NB4 (cell line): Measurements from ENCODE around the gene DCP1B.

Experiments
- MYC ChIP-seq: IDR thresholded peaks from 2 replicates; pipeline ENCODE4 v1.6.1; 2011; ENCODE audit warnings: low read depth, low read length
- POLR2A ChIP-seq: IDR thresholded peaks from 2 replicates; pipeline ENCODE4 v1.6.1; 2011; ENCODE audit warnings: mild to moderate bottlenecking; ENCODE audit not compliant: insufficient read length; ENCODE audit errors: extremely low read depth
- TF ChIP-seq, protein P1 (sequence below): IDR thresholded peaks from one replicate; pipeline ENCODE4 v1.5.1; 2012; ENCODE audit warnings: low read depth, low read length

DNA sequence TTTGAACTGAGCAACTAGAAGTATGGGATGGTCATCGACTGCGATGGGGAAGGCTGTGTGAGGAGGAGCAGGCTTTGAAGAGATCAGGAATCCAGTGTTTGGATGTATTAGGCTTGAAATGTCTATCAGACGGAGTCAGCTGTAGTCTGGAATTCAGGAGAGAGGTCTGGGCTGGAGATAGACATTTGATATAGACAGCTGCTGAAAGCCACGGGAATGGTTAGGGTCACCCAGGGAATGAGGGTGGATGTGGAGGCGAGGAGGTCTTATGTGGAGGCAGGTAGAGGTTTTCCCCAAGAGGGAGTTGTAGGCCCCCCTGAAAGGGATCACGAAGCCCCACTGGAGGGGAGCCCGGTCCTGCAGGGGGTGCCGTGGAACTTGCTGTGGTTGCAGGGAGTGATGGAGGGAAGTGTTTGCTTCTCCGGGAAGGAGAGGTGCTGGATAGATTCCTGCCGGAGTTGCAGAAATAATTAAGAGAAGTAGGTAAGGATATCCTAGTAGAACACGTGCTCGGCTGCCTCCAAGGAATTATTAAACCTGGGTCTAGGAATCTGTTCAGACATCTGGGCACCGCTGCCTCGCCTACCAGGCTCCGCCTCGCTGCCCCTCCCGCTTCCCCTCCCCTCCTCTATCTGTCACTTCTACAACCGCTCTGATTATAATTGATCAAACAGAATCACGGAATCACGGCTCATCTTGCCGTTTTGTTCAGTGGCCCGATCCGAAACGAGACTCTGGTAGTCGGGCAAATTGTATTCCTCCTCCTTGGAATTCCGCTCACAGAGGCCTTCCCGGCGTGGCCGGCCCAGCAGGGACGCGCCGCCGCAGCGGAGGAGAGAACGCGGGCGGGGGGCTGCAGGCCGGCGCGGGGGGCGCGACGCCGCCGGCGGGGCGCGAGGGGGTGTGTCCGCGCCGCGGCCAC lies 47.7 kb upstream of the DCP1B start:
- TF ChIP-seq, protein P1, sequence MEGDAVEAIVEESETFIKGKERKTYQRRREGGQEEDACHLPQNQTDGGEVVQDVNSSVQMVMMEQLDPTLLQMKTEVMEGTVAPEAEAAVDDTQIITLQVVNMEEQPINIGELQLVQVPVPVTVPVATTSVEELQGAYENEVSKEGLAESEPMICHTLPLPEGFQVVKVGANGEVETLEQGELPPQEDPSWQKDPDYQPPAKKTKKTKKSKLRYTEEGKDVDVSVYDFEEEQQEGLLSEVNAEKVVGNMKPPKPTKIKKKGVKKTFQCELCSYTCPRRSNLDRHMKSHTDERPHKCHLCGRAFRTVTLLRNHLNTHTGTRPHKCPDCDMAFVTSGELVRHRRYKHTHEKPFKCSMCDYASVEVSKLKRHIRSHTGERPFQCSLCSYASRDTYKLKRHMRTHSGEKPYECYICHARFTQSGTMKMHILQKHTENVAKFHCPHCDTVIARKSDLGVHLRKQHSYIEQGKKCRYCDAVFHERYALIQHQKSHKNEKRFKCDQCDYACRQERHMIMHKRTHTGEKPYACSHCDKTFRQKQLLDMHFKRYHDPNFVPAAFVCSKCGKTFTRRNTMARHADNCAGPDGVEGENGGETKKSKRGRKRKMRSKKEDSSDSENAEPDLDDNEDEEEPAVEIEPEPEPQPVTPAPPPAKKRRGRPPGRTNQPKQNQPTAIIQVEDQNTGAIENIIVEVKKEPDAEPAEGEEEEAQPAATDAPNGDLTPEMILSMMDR: no peak
- TF ChIP-seq POLR2A (no peak), MYC (no peak)
